HG02763 (cell line): ENCODE results near the gene SEC24D.
"Not testable (repeated sequence)": the region's sequence is repeated elsewhere in the genome, so short reads cannot be mapped to it uniquely, and the experiment has no call there.

Experiments
- ATAC-seq: cut with Tn5 transposase; IDR thresholded peaks from one replicate; pipeline ENCODE4 v1.9.1; 2021; ENCODE audit warnings: mild to moderate bottlenecking, moderate library complexity; ENCODE audit not compliant: unreplicated experiment

SEC24D gene

DNA sequence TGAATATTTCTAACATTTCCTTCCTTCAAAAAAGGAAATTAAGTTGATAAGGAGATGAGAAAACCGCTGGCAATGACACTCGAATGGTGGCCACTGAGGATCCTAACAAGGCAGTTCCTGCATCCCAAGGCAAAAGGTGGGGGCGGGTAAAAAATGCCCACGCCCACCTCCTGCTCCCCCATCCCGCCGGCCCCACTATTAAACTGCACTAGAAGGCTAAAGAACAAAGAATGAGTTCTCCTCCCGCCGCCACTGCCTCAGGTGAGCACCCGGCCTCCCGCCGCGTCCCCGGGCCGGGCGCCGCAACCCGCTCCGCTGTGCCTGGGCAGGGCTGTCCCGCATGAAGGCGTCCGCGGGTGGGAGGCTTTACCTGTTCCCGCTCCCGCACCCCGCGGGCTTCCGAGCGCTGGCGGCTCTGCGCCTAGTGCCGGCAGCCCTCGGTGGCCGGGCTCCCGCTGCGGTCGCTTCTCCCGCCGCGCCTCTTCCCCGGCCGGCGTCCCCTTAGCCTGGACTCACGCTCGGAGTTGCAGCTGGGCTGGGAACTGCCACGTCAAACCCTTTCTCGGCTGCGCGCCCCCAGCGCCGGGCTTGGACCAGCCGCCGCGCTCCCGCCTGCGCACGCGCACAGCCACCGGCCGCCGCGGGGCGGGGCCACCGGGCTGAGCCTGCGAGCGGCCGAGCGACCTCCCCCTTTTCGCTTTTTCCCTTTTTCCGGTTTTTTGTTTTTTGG lies at the start of gene SEC24D:
Gene SEC24D, minus strand, starts transcription at position 556 of the 730 bp plus-strand sequence. CDS start 2,430 bp downstream, outside the sequence.
- ATAC-seq: peak; percentile 73

- no peak for ATAC-seq
Measured at GRCh38 chr4:118884716-118885115, 48.8 kb upstream of the SEC24D start.

DNA sequence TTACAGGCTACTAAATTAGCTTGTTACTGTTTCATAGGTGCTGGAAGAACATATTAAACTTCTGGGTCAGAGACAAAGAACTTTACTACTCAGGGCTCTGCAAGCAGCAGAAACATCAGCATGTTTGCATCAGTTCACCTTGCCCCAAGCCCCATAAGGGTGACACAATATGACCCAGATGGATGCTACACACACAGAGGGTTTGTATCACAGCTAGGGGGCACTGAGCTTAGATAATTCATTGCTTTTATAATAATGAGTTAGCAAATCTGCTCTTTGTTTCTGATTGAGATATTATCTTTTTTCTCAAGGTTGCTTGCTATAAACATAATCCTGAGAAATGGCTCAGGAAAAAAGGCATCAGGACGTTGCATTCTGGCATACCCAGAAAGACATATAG lies 47.9 kb upstream of the SEC24D start:
- no peak for ATAC-seq

- ATAC-seq: no peak
Measured at GRCh38 chr4:118881512-118882146, 45.7 kb upstream of the SEC24D start.

- ATAC-seq: no peak
Measured at GRCh38 chr4:118879409-118879808, 43.5 kb upstream of the SEC24D start.

DNA sequence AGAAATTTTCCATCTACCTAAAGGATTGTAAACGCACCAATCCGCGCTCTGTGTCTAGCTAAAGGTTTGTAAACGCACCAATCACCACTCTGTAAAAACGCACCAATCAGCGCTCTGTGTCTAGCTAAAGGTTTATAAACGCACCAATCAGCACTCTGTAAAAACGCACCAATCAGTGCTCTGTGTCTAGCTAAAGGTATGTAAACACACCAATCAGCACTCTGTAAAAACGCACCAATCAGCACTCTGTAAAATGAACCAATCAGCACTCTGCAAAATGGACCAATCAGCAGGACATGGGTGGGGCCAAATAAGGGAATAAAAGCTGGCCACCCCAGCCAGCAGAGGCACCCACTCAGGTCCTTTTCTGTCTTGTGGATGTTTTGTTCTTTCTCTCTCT lies 42.6 kb upstream of the SEC24D start:
- ATAC-seq: not testable (repeated sequence)

DNA sequence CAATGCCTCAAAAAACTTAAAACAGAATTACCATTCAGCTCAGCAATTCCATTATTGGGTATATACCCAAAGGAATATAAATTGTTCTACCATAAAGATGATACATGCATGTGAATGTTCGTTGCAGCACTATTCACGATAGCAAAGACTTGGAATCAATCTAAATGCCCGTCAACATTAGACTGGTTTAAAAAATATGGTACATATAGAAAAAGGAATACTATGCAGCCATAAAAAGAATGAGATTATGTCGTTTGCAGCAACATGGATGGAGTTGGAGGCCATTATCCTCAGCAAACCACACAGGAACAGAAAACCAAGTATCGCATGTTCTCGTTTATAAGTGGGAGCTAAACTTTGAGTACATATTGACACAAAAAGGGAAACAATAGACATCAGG lies 41.9 kb upstream of the SEC24D start:
- no peak for ATAC-seq

DNA sequence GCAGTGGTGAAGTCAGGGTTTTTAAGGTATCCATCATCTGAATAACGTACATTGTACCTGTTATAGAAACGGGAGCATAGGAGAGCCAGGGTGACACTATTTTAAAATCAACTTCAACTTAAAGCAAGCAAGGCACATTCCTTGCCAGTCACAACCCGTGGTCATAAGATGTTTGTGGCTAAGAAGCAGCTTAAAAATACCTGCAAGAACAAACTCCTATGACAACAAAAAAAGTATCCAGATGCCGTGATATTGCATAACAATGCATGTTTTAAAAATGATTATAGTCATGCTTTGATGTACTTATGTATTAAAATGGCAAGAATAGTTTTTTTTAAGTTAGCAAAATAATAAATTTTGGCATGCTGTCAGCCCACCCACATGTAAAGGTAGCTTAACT lies 36.3 kb upstream of the SEC24D start:
- ATAC-seq: no peak

DNA sequence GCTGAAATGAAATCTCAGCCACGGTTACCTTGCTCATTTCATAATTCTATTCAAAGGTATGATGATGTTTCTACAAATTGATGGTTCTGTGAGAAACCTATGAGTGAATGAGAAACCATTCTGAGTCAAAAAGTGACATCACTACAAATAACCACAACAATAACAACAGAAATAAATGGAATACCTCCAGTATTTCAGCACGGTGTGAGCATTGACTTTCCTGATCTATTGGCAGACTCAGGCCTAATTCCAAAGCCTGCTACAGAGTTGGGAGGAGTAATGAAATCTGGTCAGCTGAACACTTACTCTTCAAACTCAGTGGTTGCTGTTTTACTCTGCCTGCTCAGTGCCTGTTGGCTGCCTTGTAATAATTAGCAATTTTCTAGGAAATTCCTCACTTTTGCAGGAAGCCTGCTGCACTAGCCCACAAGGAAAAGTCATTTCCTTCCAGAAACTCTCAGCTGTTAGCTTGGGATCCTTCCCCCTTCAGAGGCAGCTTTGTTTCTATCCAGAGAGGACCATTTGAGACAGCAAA lies 33.9 kb upstream of the SEC24D start:
- ATAC-seq: no peak

DNA sequence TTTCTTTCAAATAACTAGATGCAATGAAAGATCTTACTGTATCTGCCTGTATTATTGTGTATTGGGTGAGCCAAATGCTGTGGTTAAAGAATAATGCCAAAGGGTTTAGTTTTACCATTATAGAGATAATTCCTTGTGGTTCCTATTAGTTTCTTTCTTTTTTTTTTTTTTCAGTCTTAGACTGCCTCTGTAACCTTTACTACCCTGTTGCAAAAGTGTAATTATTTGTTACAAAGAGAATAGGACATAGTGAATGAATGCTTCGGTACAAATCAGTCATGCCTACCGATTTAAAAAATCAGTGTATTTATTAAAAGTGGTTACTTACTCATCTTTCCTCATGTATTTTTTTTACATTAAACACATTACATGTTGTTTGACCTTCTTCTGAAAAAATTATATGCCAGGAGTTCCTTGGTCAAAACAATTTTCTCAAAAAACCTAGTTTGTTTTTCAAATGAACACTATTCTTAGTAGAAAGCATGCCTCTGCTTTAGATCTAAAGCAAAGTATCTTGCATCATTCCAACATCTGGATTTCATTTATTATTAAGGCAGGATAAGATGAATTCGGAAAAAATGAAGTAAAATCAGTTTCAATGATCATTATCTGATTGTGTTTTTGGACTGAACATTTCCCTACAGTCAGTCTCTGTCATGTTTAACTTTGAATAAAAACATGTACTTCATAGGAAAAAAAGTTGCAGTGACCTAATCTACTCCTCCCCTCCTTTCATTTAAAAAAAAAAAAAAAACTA lies 31.6 kb upstream of the SEC24D start:
- ATAC-seq: no peak

GRCh38 chr4:118866442-118866841 lies 30.5 kb upstream of the SEC24D start:
- no peak for ATAC-seq

GRCh38 chr4:118865091-118865708 lies 29.3 kb upstream of the SEC24D start:
- ATAC-seq: no peak

DNA sequence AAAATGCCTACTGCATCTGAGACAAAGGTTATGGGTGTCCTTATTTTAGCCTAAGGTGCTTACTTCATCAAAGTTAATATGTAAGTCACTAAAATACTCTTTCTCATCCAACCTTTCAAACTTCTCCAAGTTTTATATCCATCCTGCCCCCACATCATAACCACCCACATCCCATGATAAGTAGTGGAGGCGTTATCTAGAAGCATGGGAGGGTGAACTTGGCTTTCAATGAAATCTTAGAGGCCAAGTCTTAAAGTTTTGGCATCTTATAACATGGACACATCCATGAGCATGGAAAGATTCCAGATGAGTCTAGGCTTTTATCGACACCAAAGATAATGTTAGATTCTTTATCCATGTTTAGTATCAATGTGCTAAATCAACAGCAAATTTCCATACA lies 22.9 kb upstream of the SEC24D start:
- ATAC-seq: no peak

- no peak for ATAC-seq
Measured at GRCh38 chr4:118857760-118858159, 21.8 kb upstream of the SEC24D start.

GRCh38 chr4:118850488-118851173 lies 14.7 kb upstream of the SEC24D start:
- ATAC-seq: peak; percentile 87

- peak; percentile 9 for ATAC-seq
Measured at GRCh38 chr4:118849867-118850487, 14.1 kb upstream of the SEC24D start.

- no peak for ATAC-seq
Measured at GRCh38 chr4:118848901-118849300, 13.0 kb upstream of the SEC24D start.

- ATAC-seq: no peak
Measured at GRCh38 chr4:118848242-118848641, 12.3 kb upstream of the SEC24D start.

GRCh38 chr4:118846979-118847378 lies 11.1 kb upstream of the SEC24D start:
- ATAC-seq: no peak

- no peak for ATAC-seq
Measured at GRCh38 chr4:118845552-118846050, 9.7 kb upstream of the SEC24D start.
